Kidney epithelial cell (primary cell): ENCODE measurements around the gene CNBD2. TPM values are rescaled to one million over a fixed set of nuclear protein-coding genes. Genes with fewer than 3 reads are reported as not detected.
"Not testable (repeated sequence)": the region's sequence is repeated elsewhere in the genome, so short reads cannot be mapped to it uniquely, and the experiment has no call there.

Experiments
- DNase-seq: peaks from one replicate; pipeline ENCODE4 v3.0.0-alpha.2; 2010; ENCODE audit warnings: low read depth
- H3K27me3 ChIP-seq: 2 replicates; pipeline ENCODE4 v1.6.0; 2011; ENCODE audit warnings: low read length; ENCODE audit not compliant: control insufficient read depth, insufficient read depth
- H3K36me3 ChIP-seq: 2 replicates; pipeline ENCODE4 v1.5.1; 2011; ENCODE audit warnings: low read length; ENCODE audit not compliant: control insufficient read depth, insufficient read depth
- H3K4me3 ChIP-seq: 2 replicates; pipeline ENCODE4 v1.5.1; 2011; ENCODE audit warnings: low read depth, mild to moderate bottlenecking, control low read depth, low read length
- total RNA-seq: library from RNA; depleted of rRNA; stranded (reverse); fragments of >200 nt; gene quantifications from 2 replicates; pipeline ENCODE4 v1.2.3, GENCODE V29; 2015
- TF ChIP-seq, protein P1 (sequence below): IDR thresholded peaks from 2 replicates; pipeline ENCODE4 v1.5.1; 2011; ENCODE audit warnings: mild to moderate bottlenecking, moderate library complexity, low read length, control low read depth, inconsistent platforms; ENCODE audit not compliant: insufficient read depth, poor library complexity, severe bottlenecking

CNBD2 gene
- total RNA-seq, 1 donor from 2014 or later, result 5.6 TPM

DNA sequence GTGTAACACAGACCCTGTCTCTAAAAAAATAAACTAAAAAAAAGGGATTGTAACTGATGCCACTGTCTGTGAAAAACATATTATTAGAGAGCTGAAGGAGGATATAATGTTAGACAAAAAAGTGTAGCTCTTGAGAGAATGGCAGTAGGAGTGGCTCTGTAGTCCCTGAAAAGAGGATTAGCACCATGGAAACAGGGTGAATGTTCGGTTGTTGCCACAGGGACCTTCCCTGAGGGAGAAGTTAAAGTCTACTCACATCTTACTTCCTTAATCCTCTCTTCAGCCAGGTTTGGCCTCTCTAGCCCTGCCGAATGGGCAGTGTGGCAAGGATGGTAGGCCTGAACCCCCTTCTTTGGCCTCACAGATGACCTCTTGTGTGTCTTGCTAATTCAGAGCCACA lies 26.1 kb upstream of the CNBD2 start:
- TF ChIP-seq, protein P1, sequence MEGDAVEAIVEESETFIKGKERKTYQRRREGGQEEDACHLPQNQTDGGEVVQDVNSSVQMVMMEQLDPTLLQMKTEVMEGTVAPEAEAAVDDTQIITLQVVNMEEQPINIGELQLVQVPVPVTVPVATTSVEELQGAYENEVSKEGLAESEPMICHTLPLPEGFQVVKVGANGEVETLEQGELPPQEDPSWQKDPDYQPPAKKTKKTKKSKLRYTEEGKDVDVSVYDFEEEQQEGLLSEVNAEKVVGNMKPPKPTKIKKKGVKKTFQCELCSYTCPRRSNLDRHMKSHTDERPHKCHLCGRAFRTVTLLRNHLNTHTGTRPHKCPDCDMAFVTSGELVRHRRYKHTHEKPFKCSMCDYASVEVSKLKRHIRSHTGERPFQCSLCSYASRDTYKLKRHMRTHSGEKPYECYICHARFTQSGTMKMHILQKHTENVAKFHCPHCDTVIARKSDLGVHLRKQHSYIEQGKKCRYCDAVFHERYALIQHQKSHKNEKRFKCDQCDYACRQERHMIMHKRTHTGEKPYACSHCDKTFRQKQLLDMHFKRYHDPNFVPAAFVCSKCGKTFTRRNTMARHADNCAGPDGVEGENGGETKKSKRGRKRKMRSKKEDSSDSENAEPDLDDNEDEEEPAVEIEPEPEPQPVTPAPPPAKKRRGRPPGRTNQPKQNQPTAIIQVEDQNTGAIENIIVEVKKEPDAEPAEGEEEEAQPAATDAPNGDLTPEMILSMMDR, result no peak
- Histone ChIP-seq H3K4me3 (no peak overlapping the region), H3K27me3 (no peaks in the 10 kb centered on the region), H3K36me3 (peaks cover 2% of the 10 kb centered on the region)
- DNase-seq, result no peak

DNA sequence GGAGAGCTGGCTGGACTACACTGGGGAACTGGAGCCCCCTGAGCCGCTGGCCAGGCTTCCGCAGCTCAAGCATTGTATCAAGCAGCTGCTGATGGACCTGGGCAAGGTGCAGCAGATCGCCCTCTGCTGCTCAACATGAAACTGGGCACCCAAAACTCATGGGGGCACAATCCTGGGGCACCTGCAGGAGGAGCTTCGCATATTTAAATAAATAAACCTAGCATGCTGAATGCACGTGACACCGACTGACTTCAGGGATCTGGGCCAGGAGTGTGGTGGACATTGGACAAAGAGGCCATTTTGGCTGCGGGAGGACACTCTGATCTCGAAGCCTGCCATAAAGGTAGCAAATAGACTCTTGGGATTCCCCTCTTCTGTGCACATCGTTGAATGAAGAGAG lies 20.9 kb upstream of the CNBD2 start:
- Histone ChIP-seq H3K36me3 (no peaks in the 10 kb centered on the region), H3K4me3 (no peak overlapping the region), H3K27me3 (no peaks in the 10 kb centered on the region)
- TF ChIP-seq, protein P1, result peak; percentile 36
- DNase-seq, result no peak

DNA sequence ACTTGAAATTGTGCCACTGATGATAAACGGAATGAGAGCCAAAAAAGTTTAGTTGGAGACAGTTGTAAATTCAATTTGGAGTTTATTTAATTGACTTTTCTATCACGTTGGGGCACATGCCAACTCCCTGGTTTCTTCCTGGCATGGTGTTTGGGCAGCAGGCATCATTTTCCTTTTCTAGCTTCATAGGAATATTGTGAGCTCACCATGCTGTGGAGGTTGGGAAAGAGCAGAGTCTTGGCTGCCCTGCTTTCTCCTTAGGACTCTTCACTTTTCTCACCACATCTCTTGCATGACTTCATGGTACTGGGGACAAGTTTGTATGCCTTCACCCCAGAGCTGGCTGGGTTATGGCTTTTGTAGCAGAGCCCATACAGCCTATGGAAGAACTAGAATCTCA lies 20.5 kb upstream of the CNBD2 start:
- no peak for DNase-seq
- no peaks in the 10 kb centered on the region for H3K27me3 ChIP-seq

DNA sequence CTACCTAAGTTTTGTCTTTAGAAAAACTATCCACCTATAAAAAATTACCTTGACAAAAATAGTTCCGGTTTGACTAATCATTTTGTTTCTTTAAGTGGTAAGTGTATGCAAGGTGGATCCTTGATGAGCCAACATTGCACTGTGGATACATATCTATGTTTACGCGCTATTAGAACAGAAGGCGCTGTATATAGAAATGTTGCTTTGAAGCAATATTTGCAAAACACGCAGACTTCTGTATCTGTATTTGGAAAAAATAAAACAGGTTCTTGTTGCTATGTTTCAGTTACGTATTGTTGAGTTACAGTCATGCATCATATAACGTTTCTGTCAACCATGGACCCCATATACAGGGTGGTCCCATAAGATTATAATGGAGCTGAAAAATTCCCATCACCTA lies 18.3 kb upstream of the CNBD2 start:
- H3K4me3 ChIP-seq, result no peak overlapping the region
- DNase-seq, result no peak
- H3K27me3 ChIP-seq, result no peaks in the 10 kb centered on the region
- H3K36me3 ChIP-seq, result no peaks in the 10 kb centered on the region
- TF ChIP-seq, protein P1, result no peak

More for the DNA sequence above, 20.5 kb upstream of the CNBD2 start:
- TF ChIP-seq, protein P1, result no peak
- Histone ChIP-seq H3K4me3 (no peak overlapping the region), H3K36me3 (no peaks in the 10 kb centered on the region)

DNA sequence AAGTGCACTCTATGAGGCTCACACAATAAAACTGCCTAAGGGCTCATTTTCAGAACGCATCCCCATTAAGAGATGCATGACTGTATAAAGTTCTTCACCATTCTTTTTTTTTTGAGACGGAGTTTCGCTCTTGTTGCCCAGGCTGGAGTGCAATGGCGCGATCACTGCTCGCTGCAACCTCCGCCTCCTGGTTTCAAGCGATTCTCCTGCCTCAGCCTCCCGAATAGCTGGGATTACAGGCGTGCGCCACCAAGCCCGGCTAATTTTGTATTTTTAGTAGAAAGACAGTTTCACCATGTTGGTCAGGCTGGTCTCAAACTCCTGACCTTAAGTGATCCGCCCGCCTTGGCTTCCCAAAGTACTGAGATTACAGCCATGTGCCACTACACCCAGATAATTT lies 16.3 kb upstream of the CNBD2 start:
- not testable (repeated sequence) for DNase-seq, H3K36me3 ChIP-seq, H3K27me3 ChIP-seq, H3K4me3 ChIP-seq

DNA sequence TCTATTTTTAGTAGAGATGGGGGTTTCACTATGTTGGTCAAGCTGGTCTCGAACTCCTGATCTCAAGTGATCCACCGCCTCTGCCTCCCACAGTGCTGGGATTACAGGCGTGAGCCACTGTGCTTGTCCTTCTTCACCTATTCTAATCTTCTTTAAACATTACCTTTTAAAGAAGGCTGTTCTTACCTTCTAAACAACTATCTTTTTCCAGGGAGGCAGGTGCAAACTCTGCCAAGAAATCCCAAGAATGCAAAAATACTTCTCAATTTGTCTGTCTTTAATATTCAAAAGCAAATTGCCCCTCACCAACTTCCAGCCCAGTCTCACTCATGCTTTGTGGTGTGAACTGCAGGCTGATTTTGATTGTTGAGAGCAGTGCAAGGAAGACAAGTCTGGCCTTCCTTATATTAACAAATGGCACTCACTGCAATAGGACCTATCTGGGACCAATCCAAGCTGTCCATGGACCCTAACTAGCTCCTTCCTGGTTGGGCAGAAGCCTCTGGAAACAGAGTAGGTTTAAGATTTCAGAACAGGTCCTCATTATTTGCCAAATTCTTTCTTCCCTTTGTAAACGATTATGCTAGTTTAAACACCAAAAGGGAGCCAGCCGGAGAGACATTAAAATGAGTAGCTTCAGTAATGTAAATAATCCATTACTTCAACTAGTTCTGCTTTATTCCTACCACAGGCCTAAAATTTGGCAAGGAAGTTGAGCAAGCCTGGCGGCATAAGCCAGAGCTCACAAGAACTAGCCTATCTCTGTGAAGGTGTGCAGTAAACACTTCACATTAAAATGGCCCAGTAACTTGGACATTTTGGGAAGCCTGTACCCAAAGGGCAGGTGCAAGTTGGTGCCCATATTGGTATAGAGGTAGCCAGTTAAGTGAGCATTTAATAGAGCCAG lies 15.7 kb upstream of the CNBD2 start:
- Histone ChIP-seq H3K36me3 (no peaks in the 10 kb centered on the region), H3K27me3 (no peaks in the 10 kb centered on the region), H3K4me3 (peak overlapping the region; percentile 90)
- DNase-seq, result no peak
- TF ChIP-seq, protein P1, result no peak
